Measurements from ENCODE around the gene GRIN2C.

Gene GRIN2C

DNA sequence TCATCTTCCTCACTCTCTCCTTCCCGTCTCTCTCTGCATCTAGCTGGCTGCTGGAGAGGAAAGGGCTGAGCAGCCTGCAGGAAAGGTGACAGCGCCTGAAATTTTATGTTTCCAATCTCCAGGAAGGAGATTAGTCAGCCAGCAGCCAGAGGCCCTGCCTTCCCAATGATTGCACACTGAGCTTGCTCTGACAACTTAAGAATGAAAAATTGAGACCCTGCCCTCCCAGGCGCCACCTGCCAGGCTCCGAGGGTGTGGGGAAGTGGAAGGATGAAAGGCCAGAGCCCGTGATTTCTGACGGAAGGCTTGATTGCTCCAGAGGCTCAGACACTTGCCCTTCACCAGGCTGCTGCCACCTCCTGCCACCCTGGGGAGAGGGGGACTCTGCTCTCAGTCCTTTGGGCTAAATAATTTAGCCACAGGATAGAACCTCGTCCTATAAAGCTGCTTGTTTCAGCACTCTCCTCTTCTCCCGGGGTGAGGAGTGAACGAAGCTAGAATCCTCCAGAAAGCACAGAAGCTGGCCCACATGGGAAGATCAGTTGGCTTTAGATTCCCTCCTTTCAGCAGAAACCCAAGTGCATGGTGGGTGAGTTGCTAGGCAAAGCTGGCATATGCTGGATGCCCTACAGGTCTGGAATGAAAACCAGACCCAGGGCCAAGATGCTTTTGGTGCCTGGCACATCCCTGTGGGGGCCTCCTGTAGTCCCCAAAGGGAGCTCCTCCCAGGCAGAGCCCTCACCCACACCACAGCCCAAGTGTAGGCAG is 33.5 kb downstream of the GRIN2C start:
- H3K79me2 ChIP-seq (ENCODE audit: insufficient read depth, low read length): no peaks in the 10 kb centered on the region
- no peak overlapping the region for H3K4me2 ChIP-seq (ENCODE audit: low read length)
- H3K27me3 ChIP-seq (ENCODE audit: insufficient read depth, low read length): no peaks in the 10 kb centered on the region
- no peak overlapping the region for H3K9ac ChIP-seq (ENCODE audit: low read length)
- H3K9me2 ChIP-seq (ENCODE audit: low read depth, low read length): no peaks in the 10 kb centered on the region
- no peaks in the 10 kb centered on the region for H4K20me1 ChIP-seq (ENCODE audit: insufficient read depth, low read length)
- TF ChIP-seq, protein P1, sequence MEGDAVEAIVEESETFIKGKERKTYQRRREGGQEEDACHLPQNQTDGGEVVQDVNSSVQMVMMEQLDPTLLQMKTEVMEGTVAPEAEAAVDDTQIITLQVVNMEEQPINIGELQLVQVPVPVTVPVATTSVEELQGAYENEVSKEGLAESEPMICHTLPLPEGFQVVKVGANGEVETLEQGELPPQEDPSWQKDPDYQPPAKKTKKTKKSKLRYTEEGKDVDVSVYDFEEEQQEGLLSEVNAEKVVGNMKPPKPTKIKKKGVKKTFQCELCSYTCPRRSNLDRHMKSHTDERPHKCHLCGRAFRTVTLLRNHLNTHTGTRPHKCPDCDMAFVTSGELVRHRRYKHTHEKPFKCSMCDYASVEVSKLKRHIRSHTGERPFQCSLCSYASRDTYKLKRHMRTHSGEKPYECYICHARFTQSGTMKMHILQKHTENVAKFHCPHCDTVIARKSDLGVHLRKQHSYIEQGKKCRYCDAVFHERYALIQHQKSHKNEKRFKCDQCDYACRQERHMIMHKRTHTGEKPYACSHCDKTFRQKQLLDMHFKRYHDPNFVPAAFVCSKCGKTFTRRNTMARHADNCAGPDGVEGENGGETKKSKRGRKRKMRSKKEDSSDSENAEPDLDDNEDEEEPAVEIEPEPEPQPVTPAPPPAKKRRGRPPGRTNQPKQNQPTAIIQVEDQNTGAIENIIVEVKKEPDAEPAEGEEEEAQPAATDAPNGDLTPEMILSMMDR (IDR thresholded peaks at IDR 0.05; ENCODE audit: low read length): no peak
- no peak for TF ChIP-seq EZH2 (IDR thresholded peaks at IDR 0.05; ENCODE audit: borderline replicate concordance, low read length)
- no peak overlapping the region for H2AFZ ChIP-seq (ENCODE audit: low read length)
- no peak overlapping the region for H3K27ac ChIP-seq (ENCODE audit: low read depth, low read length, poor library complexity, severe bottlenecking)
- H3K36me3 ChIP-seq (ENCODE audit: insufficient read depth, low read length): no peaks in the 10 kb centered on the region
- H3K4me3 ChIP-seq (ENCODE audit: low read depth, low read length, poor library complexity, severe bottlenecking): no peak overlapping the region
- H3F3A ChIP-seq (ENCODE audit: insufficient read depth, low read length): no peaks in the 10 kb centered on the region
- H3K9me3 ChIP-seq (ENCODE audit: low read length): no peaks in the 10 kb centered on the region
- no peaks in the 10 kb centered on the region for H3K4me1 ChIP-seq (ENCODE audit: insufficient read depth, low read length, severe bottlenecking)

DNA sequence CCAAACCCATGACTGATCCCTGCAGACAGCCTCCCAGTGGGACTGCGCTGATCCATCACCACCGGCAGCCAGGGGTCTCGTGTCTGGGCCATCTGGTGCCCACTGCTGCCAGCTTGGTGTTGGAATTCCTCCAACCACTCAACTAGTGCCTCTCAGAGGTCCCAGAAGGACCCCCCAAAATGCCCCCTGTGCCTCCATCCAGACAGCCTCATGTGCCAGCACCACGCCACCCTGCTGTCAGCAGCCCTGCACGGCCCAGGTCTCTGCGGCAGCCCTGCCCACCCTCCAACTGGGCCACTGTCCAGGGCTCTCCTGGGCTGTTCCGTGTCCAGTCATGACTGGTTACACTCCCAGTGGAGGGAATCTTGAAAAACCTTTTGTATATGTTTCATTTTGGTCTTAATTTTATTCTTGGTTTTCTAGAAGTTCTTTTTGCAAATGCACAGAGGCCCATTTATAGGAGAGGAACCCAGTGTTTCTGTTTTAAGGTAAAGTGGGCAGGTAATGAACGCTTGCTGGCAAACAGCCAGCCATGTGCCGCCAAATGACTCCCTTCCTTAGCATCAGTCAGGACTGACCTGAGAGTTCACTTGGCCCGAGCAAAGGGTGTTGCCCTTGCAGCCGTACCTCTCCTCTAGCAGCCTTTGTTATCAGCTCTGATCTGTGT is 34.6 kb downstream of the GRIN2C start:
- H3K79me2 ChIP-seq (ENCODE audit: insufficient read depth, low read length): no peaks in the 10 kb centered on the region

DNA sequence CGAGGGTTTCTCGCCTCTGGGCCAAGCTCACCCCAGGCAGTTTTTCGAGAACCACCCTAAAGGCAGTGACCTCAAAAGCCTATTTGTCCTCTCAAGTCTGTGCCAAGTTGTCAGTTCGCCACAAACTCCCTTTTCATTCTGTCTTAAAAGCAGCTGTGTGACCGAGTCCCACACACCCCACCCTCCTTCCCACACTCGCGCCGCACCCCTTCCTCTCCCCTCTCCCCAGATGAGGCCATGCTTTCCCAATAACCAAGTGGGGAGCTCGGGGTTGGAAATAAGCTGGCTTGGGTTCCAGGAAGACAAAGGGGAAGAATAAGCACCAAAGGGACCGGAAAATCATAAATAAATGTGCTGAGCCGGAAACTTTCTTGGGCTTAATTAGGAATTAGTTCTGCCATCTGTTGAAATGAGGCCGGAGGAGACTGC is 36.7 kb downstream of the GRIN2C start:
- H3K27me3 ChIP-seq (ENCODE audit: insufficient read depth, low read length): no peaks in the 10 kb centered on the region
- no peak overlapping the region for H3K27ac ChIP-seq (ENCODE audit: low read depth, low read length, poor library complexity, severe bottlenecking)
- H3K4me2 ChIP-seq (ENCODE audit: low read length): no peak overlapping the region
- TF ChIP-seq EZH2 (IDR thresholded peaks at IDR 0.05; ENCODE audit: borderline replicate concordance, low read length): no peak
- TF ChIP-seq, protein P1 (IDR thresholded peaks at IDR 0.05; ENCODE audit: low read length): no peak
- no peaks in the 10 kb centered on the region for H3F3A ChIP-seq (ENCODE audit: insufficient read depth, low read length)
- H3K4me3 ChIP-seq (ENCODE audit: low read depth, low read length, poor library complexity, severe bottlenecking): no peak overlapping the region
- H4K20me1 ChIP-seq (ENCODE audit: insufficient read depth, low read length): no peaks in the 10 kb centered on the region
- no peaks in the 10 kb centered on the region for H3K9me2 ChIP-seq (ENCODE audit: low read depth, low read length)
- H3K79me2 ChIP-seq (ENCODE audit: insufficient read depth, low read length): no peaks in the 10 kb centered on the region
- no peaks in the 10 kb centered on the region for H3K4me1 ChIP-seq (ENCODE audit: insufficient read depth, low read length, severe bottlenecking)
- H3K9me3 ChIP-seq (ENCODE audit: low read length): no peaks in the 10 kb centered on the region
- 0 out of 2 replicates have a peak, but pooled peaks cover 3% of the 10 kb centered on the region for H3K36me3 ChIP-seq (ENCODE audit: insufficient read depth, low read length)
- H3K9ac ChIP-seq (ENCODE audit: low read length): no peak overlapping the region
- no peak overlapping the region for H2AFZ ChIP-seq (ENCODE audit: low read length)

More for the DNA sequence above, 34.6 kb downstream of the GRIN2C start:
- no peaks in the 10 kb centered on the region for H3K9me2 ChIP-seq (ENCODE audit: low read depth, low read length)
- no peaks in the 10 kb centered on the region for H4K20me1 ChIP-seq (ENCODE audit: insufficient read depth, low read length)
- no peaks in the 10 kb centered on the region for H3K36me3 ChIP-seq (ENCODE audit: insufficient read depth, low read length)
- no peak for TF ChIP-seq EZH2 (IDR thresholded peaks at IDR 0.05; ENCODE audit: borderline replicate concordance, low read length)
- TF ChIP-seq, protein P1 (IDR thresholded peaks at IDR 0.05; ENCODE audit: low read length): no peak
- H3K27me3 ChIP-seq (ENCODE audit: insufficient read depth, low read length): no peaks in the 10 kb centered on the region
- H3K4me3 ChIP-seq (ENCODE audit: low read depth, low read length, poor library complexity, severe bottlenecking): no peak overlapping the region
- H2AFZ ChIP-seq (ENCODE audit: low read length): no peak overlapping the region
- no peak overlapping the region for H3K9ac ChIP-seq (ENCODE audit: low read length)
- H3K4me1 ChIP-seq (ENCODE audit: insufficient read depth, low read length, severe bottlenecking): no peaks in the 10 kb centered on the region
- H3K27ac ChIP-seq (ENCODE audit: low read depth, low read length, poor library complexity, severe bottlenecking): no peak overlapping the region
- H3K9me3 ChIP-seq (ENCODE audit: low read length): no peaks in the 10 kb centered on the region
- H3K4me2 ChIP-seq (ENCODE audit: low read length): no peak overlapping the region
- no peaks in the 10 kb centered on the region for H3F3A ChIP-seq (ENCODE audit: insufficient read depth, low read length)

Measured in OCI-LY1 (cell line).